Measurements from ENCODE around the gene PTGDS.

GRCh38 chr9:137029058-137029936, 52.0 kb downstream of the PTGDS start:
- TF ChIP-seq TAF1 (conservative IDR thresholded peaks at IDR 0.05), result no peak
- no peak for TF ChIP-seq REST (IDR thresholded peaks at IDR 0.05)
- TF ChIP-seq CTCF (IDR thresholded peaks at IDR 0.05; ENCODE audit: low read depth, low read length, missing input control), result peak; percentile 80
- TF ChIP-seq MAX (IDR thresholded peaks at IDR 0.05), result no peak
- TF ChIP-seq HNF4G (IDR thresholded peaks at IDR 0.05), result no peak
- no peak for TF ChIP-seq HNF4A (conservative IDR thresholded peaks at IDR 0.05)
- no peak for TF ChIP-seq FOXA2 (IDR thresholded peaks at IDR 0.05)
